GM12878 (cell line): ENCODE data around the gene SERINC5. TPM values are rescaled to one million over a fixed set of nuclear protein-coding genes. Genes with fewer than 3 reads are reported as not detected.
A peak's percentile ranks its signal among the peaks of the same experiment; 100 is the strongest.
"Not testable (repeated sequence)": the region's sequence is repeated elsewhere in the genome, so short reads cannot be mapped to it uniquely, and the experiment has no call there.

Experiments used
- ATAC-seq: fragments of 200-7000 bp; cut with Tn5 transposase; 3 replicates; pipeline ENCODE4 v1.9.1; 2020; ENCODE audit warnings: mild to moderate bottlenecking, moderate library complexity
- BruUV-seq: library from RNA; stranded (reverse); fragments of 400-500 nt; replicated peaks from 2 replicates; lab custom pipeline; 2021; lab: Mats Ljungman, UMichigan
- CTCF ChIA-PET: fragments of 300-600 bp; sonication (Branson Sonifier 250); formaldehyde crosslinking; extraction: SDS; loops from one replicate; lab custom pipeline; 2021; ENCODE audit warnings: inconsistent platforms; lab: Yijun Ruan, JAX
- POLR2A ChIA-PET: fragments of 350-600 bp; formaldehyde crosslinking; extraction: SDS; loops from one replicate; lab custom pipeline; 2021; ENCODE audit warnings: inconsistent platforms; lab: Charles Lee
- RAD21 ChIA-PET: fragments of 300-600 bp; sonication (Branson Sonifier 250); formaldehyde crosslinking; loops from one replicate; lab custom pipeline; 2023; ENCODE audit warnings: antibody characterized with exemption; ENCODE audit not compliant: unreplicated experiment; lab: Charles Lee
- SMC1A ChIA-PET: fragments of 300-600 bp; sonication (Branson Sonifier 250); formaldehyde crosslinking; loops from one replicate; lab custom pipeline; 2023; ENCODE audit not compliant: unreplicated experiment, uncharacterized antibody; lab: Charles Lee
- DNase-seq: peaks from one replicate; pipeline ENCODE4 v3.0.0-alpha.2; 2011; ENCODE audit warnings: low read depth, low spot score
- FAIRE-seq: peaks from 3 replicates; lab custom pipeline; 2011; peaks lifted over from hg19 to GRCh38; lab: Jason Lieb, UNC
- H2AFZ ChIP-seq: 2 replicates; pipeline ENCODE4 v1.6.0; 2011; ENCODE audit warnings: low read depth, low read length, control low read depth; ENCODE audit not compliant: control insufficient read depth
- H3K27ac ChIP-seq: 2 replicates; pipeline ENCODE4 v1.5.1; 2011; ENCODE audit warnings: control low read depth; ENCODE audit not compliant: control insufficient read depth, insufficient read depth
- H3K27me3 ChIP-seq, 2 experiments: replicated peaks in 1 of 2; 2 replicates each; pipeline versions ENCODE4 v1.6.0 to v1.6.1; 2011; ENCODE audit warnings: low read length in 1 of 2; ENCODE audit not compliant: control insufficient read depth in 2 of 2, insufficient read depth in 2 of 2
- H3K36me3 ChIP-seq, 2 experiments: 2 replicates each; pipeline ENCODE4 v1.5.1; 2011; ENCODE audit warnings: low read length in 1 of 2; ENCODE audit not compliant: control insufficient read depth in 2 of 2, insufficient read depth in 2 of 2
- H3K4me1 ChIP-seq: 2 replicates; pipeline ENCODE4 v1.6.1; 2011; ENCODE audit warnings: mild to moderate bottlenecking, low read length, moderate library complexity, mixed read lengths; ENCODE audit not compliant: control insufficient read depth, insufficient read depth
- H3K4me2 ChIP-seq: 2 replicates; pipeline ENCODE4 v1.6.0; 2011; ENCODE audit warnings: control low read depth; ENCODE audit not compliant: control insufficient read depth, insufficient read depth
- H3K4me3 ChIP-seq: fragments of 200-600 bp; sonication (generic); 2 replicates; pipeline ENCODE4 v1.5.1; 2016
- H3K79me2 ChIP-seq: 2 replicates; pipeline ENCODE4 v1.6.0; 2011; ENCODE audit warnings: low read length; ENCODE audit not compliant: control insufficient read depth, insufficient read depth
- H3K9ac ChIP-seq: 2 replicates; pipeline ENCODE4 v1.8.0; 2011; ENCODE audit warnings: low read length, control low read depth, mixed read lengths; ENCODE audit not compliant: control insufficient read depth, insufficient read depth
- H3K9me3 ChIP-seq: replicated peaks from 3 replicates; pipeline ENCODE4 v1.5.1; 2011; ENCODE audit warnings: mild to moderate bottlenecking, low read length; ENCODE audit not compliant: control insufficient read depth, insufficient read depth
- H4K20me1 ChIP-seq: 2 replicates; pipeline ENCODE4 v1.6.0; 2011; ENCODE audit not compliant: control insufficient read depth, insufficient read depth
- JUNB ChIP-seq: IDR thresholded peaks from 2 replicates; pipeline ENCODE4 v1.6.1; 2016; ENCODE audit warnings: antibody characterized with exemption, mild to moderate bottlenecking
- NFXL1 ChIP-seq: fragments of 450-650 bp; IDR thresholded peaks from 2 replicates; pipeline ENCODE4 v1.6.1; 2017; ENCODE audit warnings: antibody characterized with exemption, mild to moderate bottlenecking, borderline replicate concordance
- POLR2A ChIP-seq: IDR thresholded peaks from 2 replicates; pipeline ENCODE4 v1.6.1; 2011; ENCODE audit warnings: low read depth, mild to moderate bottlenecking, low read length
- TARDBP ChIP-seq: IDR thresholded peaks from 2 replicates; pipeline ENCODE4 v1.6.1; 2016; ENCODE audit warnings: borderline replicate concordance
- WGBS: methylation state at CpG from one replicate; pipeline ENCODE4 v1.1.6; 2016; ENCODE audit warnings: low lambda C conversion rate; ENCODE audit not compliant: insufficient replicate concordance, insufficient coverage; ENCODE audit errors: missing lambda C conversion rate; 5-methylcytosine and 5-hydroxymethylcytosine counted together
- in situ Hi-C: fragments of 300-500 bp; cut with MboI; formaldehyde crosslinking; loops from 9 replicates; pipeline ENCODE4 v1.14.3; 2018; ENCODE audit warnings: mixed read lengths
- intact Hi-C: fragments of 100-400 bp; cut with micrococcal nuclease; formaldehyde crosslinking; loops from one replicate; pipeline ENCODE4 v1.14.2; 2022; ENCODE audit not compliant: unreplicated experiment
- polyA plus RNA-seq, 11 experiments: library from polyadenylated mRNA; depleted of rRNA in 4 of 11; unstranded in 6 of 11; stranded (reverse) in 5 of 11; fragments of >200 nt; fragmentation: Nextera tagmentation in 4 of 11; fragmentation: Illumina TruSeq in 1 of 11; extraction: Ambion mirVana in 4 of 11; extraction: Trizol in 1 of 11; gene quantifications; 1 replicate in 1 of 11; 2 replicates in 10 of 11; pipeline versions ENCODE4 v1.2.1 to v1.2.3, GENCODE V29; 2011 to 2016; ENCODE audit warnings: inconsistent platforms in 2 of 11, missing spikeins in 2 of 11, low read depth in 1 of 11
- total RNA-seq, 4 experiments: library from RNA; depleted of rRNA in 3 of 4; stranded (reverse); fragments of >200 nt in 3 of 4; fragmentation: Illumina TruSeq in 1 of 4; extraction: Trizol in 1 of 4; gene quantifications; 2 replicates each; pipeline versions ENCODE4 v1.2.1 to v1.2.3, GENCODE V29; 2013 to 2021
- TF ChIP-seq, protein P1 (sequence below): fragments of 150-350 bp; IDR thresholded peaks from 2 replicates; pipeline ENCODE4 v1.6.1; 2016; ENCODE audit warnings: low read depth, low read length
- TF ChIP-seq, protein P2 (sequence below): fragments of 450-650 bp; IDR thresholded peaks from 2 replicates; pipeline ENCODE4 v1.6.1; 2017; ENCODE audit warnings: mild to moderate bottlenecking, moderate library complexity

SERINC5 gene
- total and polyA plus RNA-seq, 10 of the 15 experiments (the other 5 are each of a cell fraction or from before 2014, with no cell fraction given): 0.66 to 7.0 (median 2.8) TPM

DNA sequence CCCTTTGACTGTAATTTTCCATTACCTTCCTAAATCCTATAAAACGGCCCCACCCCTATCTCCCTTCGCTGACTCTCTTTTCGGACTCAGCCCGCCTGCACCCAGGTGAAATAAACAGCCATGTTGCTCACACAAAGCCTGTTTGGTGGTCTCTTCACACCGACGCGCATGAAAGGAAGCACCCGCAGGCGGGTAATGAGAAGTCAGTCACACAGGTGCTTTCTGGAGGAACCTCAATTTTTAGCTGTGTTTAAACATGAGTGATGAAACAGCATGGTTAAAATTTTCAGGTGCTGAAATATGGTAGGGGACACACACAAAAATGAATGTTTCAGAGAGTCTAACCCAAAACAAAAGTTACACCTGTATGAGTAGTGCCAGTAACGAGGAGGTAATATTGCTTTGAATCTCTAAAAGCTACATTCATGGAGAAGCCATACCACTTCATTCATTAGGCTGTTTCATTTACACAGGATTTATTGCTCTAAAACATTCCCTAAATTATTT, 72.1 kb downstream of the SERINC5 start:
- H3K27ac ChIP-seq, H3K36me3 ChIP-seq, H3K4me3 ChIP-seq, H3K4me1 ChIP-seq, FAIRE-seq, H3K9ac ChIP-seq, BruUV-seq, H3K9me3 ChIP-seq, DNase-seq, in situ Hi-C loops, H3K27me3 ChIP-seq, H3K79me2 ChIP-seq, H4K20me1 ChIP-seq, H2AFZ ChIP-seq: not testable (repeated sequence)
- WGBS: 54% methylated on average over 8 of the region's 10 CpGs
- peak; percentile 53 for ATAC-seq
- ChIA-PET SMC1A (interaction anchor here (1.3 to 2.7 kb wide), 4 partner anchors 9 to 85 kb away, joined by 3 to 10 read pairs (median 6); no protein-coding TSS in a partner anchor), RAD21 (interaction anchor here (0.6 to 2.7 kb wide), 6 partner anchors 9 to 79 kb away, joined by 3 to 7 read pairs (median 4); no protein-coding TSS in a partner anchor), CTCF (interaction anchor here (0.5 to 1.5 kb wide), 3 partner anchors 40 to 70 kb away, joined by 3 to 4 read pairs (median 4); no protein-coding TSS in a partner anchor), POLR2A (interaction anchor here (1.0 to 2.0 kb wide), 3 partner anchors 8 to 72 kb away, joined by 5 to 8 read pairs (median 6); partner anchors contain the start of gene SERINC5)
- H3K4me2 ChIP-seq: 0 out of 2 replicates have a peak overlapping the region, but pooled peaks have one; percentile 8
- intact Hi-C loops: loop anchor here (10.0 kb wide), 1 partner anchor 399 kb away; no protein-coding TSS in a partner anchor

DNA sequence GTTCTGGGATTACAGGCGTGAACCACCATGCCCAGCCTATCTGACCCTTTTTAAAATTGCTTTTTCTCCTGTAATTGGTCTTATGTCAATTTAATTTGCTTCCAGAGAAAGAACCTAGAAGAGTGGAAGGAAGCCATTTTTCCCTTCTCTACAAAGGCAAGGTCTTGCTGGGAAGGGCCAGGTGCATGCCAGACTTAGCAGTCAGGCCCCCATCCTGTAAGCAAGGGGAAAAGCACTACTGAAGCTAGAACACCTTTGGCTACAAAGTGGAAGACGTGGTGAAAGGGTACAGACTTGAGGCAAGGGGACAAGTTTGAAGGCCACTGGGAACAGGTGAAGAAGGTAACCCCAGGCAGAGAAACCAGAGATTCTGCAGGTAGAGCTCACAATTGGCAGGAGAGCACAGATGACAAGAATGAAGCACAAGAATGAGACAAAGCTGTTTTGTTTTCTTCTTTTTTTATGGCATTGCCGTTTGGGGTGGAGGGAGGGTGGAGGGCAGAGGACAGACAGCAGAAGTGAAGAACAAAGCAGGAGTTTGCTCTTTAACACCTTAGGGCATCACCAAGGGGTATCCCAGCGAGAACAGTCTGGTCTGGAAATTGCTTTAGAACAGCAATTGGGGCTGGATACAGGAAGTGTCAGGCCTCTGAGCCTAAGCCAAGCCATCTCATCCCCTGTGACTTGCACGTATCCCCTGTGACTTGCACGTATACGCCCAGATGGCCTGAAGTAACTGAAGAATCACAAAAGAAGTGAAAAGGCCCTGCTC, 72.9 kb downstream of the SERINC5 start:
- no peak overlapping the region for H3K4me2 ChIP-seq
- RAD21 ChIA-PET: interaction anchor here (0.7 to 2.7 kb wide), 6 partner anchors 10 to 92 kb away, joined by 3 to 7 read pairs (median 4); no protein-coding TSS in a partner anchor
- peak; percentile 46 for ATAC-seq
- TF ChIP-seq, protein P1, sequence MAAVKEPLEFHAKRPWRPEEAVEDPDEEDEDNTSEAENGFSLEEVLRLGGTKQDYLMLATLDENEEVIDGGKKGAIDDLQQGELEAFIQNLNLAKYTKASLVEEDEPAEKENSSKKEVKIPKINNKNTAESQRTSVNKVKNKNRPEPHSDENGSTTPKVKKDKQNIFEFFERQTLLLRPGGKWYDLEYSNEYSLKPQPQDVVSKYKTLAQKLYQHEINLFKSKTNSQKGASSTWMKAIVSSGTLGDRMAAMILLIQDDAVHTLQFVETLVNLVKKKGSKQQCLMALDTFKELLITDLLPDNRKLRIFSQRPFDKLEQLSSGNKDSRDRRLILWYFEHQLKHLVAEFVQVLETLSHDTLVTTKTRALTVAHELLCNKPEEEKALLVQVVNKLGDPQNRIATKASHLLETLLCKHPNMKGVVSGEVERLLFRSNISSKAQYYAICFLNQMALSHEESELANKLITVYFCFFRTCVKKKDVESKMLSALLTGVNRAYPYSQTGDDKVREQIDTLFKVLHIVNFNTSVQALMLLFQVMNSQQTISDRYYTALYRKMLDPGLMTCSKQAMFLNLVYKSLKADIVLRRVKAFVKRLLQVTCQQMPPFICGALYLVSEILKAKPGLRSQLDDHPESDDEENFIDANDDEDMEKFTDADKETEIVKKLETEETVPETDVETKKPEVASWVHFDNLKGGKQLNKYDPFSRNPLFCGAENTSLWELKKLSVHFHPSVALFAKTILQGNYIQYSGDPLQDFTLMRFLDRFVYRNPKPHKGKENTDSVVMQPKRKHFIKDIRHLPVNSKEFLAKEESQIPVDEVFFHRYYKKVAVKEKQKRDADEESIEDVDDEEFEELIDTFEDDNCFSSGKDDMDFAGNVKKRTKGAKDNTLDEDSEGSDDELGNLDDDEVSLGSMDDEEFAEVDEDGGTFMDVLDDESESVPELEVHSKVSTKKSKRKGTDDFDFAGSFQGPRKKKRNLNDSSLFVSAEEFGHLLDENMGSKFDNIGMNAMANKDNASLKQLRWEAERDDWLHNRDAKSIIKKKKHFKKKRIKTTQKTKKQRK: no peak
- no peak for TF ChIP-seq NFXL1
- TF ChIP-seq POLR2A: no peak
- TF ChIP-seq, protein P2, sequence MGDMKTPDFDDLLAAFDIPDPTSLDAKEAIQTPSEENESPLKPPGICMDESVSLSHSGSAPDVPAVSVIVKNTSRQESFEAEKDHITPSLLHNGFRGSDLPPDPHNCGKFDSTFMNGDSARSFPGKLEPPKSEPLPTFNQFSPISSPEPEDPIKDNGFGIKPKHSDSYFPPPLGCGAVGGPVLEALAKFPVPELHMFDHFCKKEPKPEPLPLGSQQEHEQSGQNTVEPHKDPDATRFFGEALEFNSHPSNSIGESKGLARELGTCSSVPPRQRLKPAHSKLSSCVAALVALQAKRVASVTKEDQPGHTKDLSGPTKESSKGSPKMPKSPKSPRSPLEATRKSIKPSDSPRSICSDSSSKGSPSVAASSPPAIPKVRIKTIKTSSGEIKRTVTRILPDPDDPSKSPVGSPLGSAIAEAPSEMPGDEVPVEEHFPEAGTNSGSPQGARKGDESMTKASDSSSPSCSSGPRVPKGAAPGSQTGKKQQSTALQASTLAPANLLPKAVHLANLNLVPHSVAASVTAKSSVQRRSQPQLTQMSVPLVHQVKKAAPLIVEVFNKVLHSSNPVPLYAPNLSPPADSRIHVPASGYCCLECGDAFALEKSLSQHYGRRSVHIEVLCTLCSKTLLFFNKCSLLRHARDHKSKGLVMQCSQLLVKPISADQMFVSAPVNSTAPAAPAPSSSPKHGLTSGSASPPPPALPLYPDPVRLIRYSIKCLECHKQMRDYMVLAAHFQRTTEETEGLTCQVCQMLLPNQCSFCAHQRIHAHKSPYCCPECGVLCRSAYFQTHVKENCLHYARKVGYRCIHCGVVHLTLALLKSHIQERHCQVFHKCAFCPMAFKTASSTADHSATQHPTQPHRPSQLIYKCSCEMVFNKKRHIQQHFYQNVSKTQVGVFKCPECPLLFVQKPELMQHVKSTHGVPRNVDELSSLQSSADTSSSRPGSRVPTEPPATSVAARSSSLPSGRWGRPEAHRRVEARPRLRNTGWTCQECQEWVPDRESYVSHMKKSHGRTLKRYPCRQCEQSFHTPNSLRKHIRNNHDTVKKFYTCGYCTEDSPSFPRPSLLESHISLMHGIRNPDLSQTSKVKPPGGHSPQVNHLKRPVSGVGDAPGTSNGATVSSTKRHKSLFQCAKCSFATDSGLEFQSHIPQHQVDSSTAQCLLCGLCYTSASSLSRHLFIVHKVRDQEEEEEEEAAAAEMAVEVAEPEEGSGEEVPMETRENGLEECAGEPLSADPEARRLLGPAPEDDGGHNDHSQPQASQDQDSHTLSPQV: peak; percentile 51; the same call in 1 of the 2 replicates
- no peak for TF ChIP-seq TARDBP
- TF ChIP-seq JUNB: no peak

More for the DNA sequence above, 72.9 kb downstream of the SERINC5 start:
- no peaks in the 10 kb centered on the region for H3K36me3 ChIP-seq
- intact Hi-C loops (loop anchor here (10.0 kb wide), 1 partner anchor 398 kb away; no protein-coding TSS in a partner anchor), in situ Hi-C loops (no loop called here)
- FAIRE-seq: no peak
- no peak overlapping the region for H3K4me3 ChIP-seq
- no peaks in the 10 kb centered on the region for H3K79me2 ChIP-seq
- ChIA-PET CTCF (interaction anchor here (0.8 to 1.5 kb wide), 5 partner anchors 10 to 124 kb away, joined by 3 to 4 read pairs (median 4); no protein-coding TSS in a partner anchor), SMC1A (interaction anchor here (0.8 to 2.7 kb wide), 8 partner anchors 10 to 91 kb away, joined by 3 to 10 read pairs (median 4); no protein-coding TSS in a partner anchor), POLR2A (interaction anchor here (1.0 to 2.0 kb wide), 3 partner anchors 30 to 72 kb away, joined by 5 to 8 read pairs (median 8); partner anchors contain the start of gene SERINC5)
- no peak overlapping the region for H3K9ac ChIP-seq
- peak overlapping the region; percentile 86 for H2AFZ ChIP-seq
- 53% methylated on average over 7 of the region's 7 CpGs for WGBS
- no peak for DNase-seq
- peaks cover 8% of the 10 kb centered on the region for H3K4me1 ChIP-seq
- H3K27me3 ChIP-seq: no peaks in the 10 kb centered on the region
- no TSS peak for BruUV-seq
- no peaks in the 10 kb centered on the region for H3K9me3 ChIP-seq
- H4K20me1 ChIP-seq: no peaks in the 10 kb centered on the region
- no peak overlapping the region for H3K27ac ChIP-seq
